ENCODE results near the gene RFX7. TPM values are rescaled to one million over a fixed set of nuclear protein-coding genes. Genes with fewer than 3 reads are reported as not detected.

RFX7 gene
- total and polyA plus RNA-seq, 2 of the 8 experiments (the other 6 are each of a cell fraction or from before 2014, with no cell fraction given): 10.4 to 40.9 TPM

DNA sequence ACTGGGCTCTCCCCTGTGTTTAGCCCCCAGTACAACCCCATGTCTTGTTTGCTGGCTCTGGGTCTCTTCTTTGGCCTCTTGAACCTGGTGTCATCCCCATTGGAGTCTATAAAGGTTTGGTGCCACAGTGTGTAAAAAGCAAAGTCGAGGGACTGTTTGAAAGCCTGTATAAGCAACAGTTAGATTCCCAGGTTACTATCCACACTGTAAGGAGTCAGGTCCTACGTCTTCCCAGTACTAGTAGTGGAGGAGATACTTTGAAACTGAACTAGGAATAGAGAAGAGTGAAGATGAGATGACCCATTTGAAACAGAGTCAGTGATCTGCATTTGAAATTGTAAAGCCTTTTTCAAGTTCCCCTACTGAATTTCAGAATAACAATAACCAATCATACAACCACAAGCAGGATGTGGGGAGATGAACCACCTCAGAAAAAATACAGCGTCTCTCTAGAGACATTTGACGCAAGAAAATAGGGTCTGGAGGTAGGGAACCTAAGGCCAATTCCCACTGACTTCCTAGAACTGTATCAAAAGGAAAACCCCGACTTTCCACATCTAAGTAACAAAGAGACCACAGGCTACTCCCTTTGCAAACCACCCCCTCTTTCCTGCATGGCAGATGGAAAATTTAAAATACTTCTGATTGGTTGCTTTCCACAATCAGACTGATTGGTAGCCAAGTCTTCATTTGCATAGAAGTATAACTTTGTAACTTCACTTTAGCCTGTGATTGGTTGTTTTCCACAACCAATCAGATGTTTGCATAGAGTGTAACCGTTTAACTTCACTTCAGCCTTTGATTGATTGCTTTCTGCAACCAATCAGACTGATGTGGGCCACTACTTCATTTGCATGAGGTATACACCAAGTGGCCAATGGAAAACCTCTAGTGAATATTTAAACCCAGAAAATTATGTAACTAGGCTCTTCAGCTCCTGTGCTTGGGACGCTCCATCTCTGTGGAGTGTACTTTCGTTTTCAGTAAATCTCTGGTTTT, 200.4 kb downstream of the RFX7 start:
- Histone ChIP-seq H3K79me1 (ENCODE audit: low read depth, low read length) (no peaks in the 10 kb centered on the region), H2AFZ (ENCODE audit: low read length) (peak overlapping the region; percentile 55; the same call in 1 of the 2 replicates), H2BK12ac (ENCODE audit: low read depth, low read length) (0 out of 2 replicates have a peak overlapping the region, but pooled peaks have one; percentile 22), H3K23ac (ENCODE audit: insufficient read length) (no peak overlapping the region), H3K36me3 (ENCODE audit: control insufficient read depth in 2 of 4, insufficient read depth in 4 of 4, low read length in 3 of 4) (no peaks in the 10 kb centered on the region), H2BK5ac (ENCODE audit: low read depth, low read length) (no peak overlapping the region; the same call in 1 of the 2 replicates), H3K14ac (ENCODE audit: insufficient read length) (no peak overlapping the region), H4K20me1 (replicated peaks in 1 of 2; ENCODE audit: control insufficient read depth in 1 of 2, insufficient read depth in 2 of 2, low read length in 2 of 2) (no peaks in the 10 kb centered on the region), H2BK120ac (replicated peaks; ENCODE audit: low read depth, low read length) (no peak overlapping the region), H3K9ac (replicated peaks in 1 of 4; ENCODE audit: extremely low read depth in 1 of 4, low read depth in 3 of 4, low read length in 3 of 4) (no peak overlapping the region), H3K18ac (ENCODE audit: extremely low read depth, low read length) (no peak overlapping the region), H3K27ac (ENCODE audit: low read depth, low read length) (no peak overlapping the region), H3K9me3 (ENCODE audit: insufficient read depth in 2 of 2, low read depth in 1 of 2, low read length in 1 of 2) (no peaks in the 10 kb centered on the region), H4K8ac (ENCODE audit: extremely low read depth, insufficient read depth, low read length) (no peak overlapping the region), H3K4me2 (ENCODE audit: insufficient read depth in 1 of 2, low read depth in 2 of 2, low read length in 2 of 2) (no peak overlapping the region), H3K27me3 (replicated peaks in 1 of 4; ENCODE audit: control insufficient read depth in 3 of 4, extremely low read depth in 1 of 4, insufficient read depth in 3 of 4, low read length in 3 of 4) (no peaks in the 10 kb centered on the region), H2BK15ac (ENCODE audit: low read length) (no peak overlapping the region), H4K5ac (ENCODE audit: insufficient read length, low read depth, low read length) (no peak overlapping the region), H3K4me3 (ENCODE audit: extremely low read depth in 1 of 4, insufficient read depth in 2 of 4, low read depth in 3 of 4, low read length in 4 of 4) (no peak overlapping the region), H3K4ac (replicated peaks; ENCODE audit: insufficient read length, low read depth, low read length) (no peak overlapping the region), H4K91ac (replicated peaks; ENCODE audit: insufficient read length, low read length) (no peak overlapping the region), H3K56ac (replicated peaks; ENCODE audit: insufficient read length, low read depth, low read length) (no peak overlapping the region), H3K4me1 (replicated peaks in 1 of 4; ENCODE audit: control insufficient read depth in 3 of 4, insufficient read depth in 4 of 4, low read length in 3 of 4) (peaks cover 0 to 5% (median 2%) of the 10 kb centered on the region in 4 experiments; a peak in 4 of 7 replicates), H3K79me2 (ENCODE audit: control insufficient read depth in 1 of 2, insufficient read depth in 2 of 2, low read length in 2 of 2) (no peaks in the 10 kb centered on the region), H2AK5ac (ENCODE audit: low read depth, low read length) (no peak overlapping the region), H2BK20ac (ENCODE audit: low read length) (no peak overlapping the region), H3K23me2 (ENCODE audit: low read depth, low read length) (no peaks in the 10 kb centered on the region)
- POLR2A ChIA-PET (ENCODE audit: partially characterized antibody): interaction anchor here (0.5 kb wide), 1 partner anchor 25 kb away, joined by 3 read pairs; no protein-coding TSS in a partner anchor
- DNase-seq (ENCODE audit: low read depth in 1 of 2, low spot score in 2 of 2): no peak
- TF ChIP-seq FOSL1 (IDR thresholded peaks at IDR 0.05; ENCODE audit: insufficient read depth, low read depth, low read length) (no peak), HDAC2 (IDR thresholded peaks at IDR 0.05; ENCODE audit: borderline replicate concordance in 1 of 2, low read depth in 2 of 2, low read length in 2 of 2) (no peak), ASH2L (IDR thresholded peaks at IDR 0.05; ENCODE audit: low read length) (no peak), SP1 (IDR thresholded peaks at IDR 0.05; ENCODE audit: low read depth, low read length) (0 out of 2 replicates have a peak, but pooled peaks have one; percentile 29), EZH2 (IDR thresholded peaks at IDR 0.05; ENCODE audit: low read depth, low read length, severe bottlenecking) (no peak)
- TF ChIP-seq, protein P1, sequence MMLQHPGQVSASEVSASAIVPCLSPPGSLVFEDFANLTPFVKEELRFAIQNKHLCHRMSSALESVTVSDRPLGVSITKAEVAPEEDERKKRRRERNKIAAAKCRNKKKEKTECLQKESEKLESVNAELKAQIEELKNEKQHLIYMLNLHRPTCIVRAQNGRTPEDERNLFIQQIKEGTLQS (IDR thresholded peaks at IDR 0.05; ENCODE audit: insufficient read depth, low read depth, low read length): no peak
- FAIRE-seq: no peak
- CTCF ChIA-PET (ENCODE audit: partially characterized antibody): interaction anchor here (0.6 to 3.2 kb wide), 6 partner anchors 9 to 125 kb away, joined by 3 to 18 read pairs (median 4); no protein-coding TSS in a partner anchor
- 87% methylated on average over 7 of the region's 8 CpGs; no CpG with 5 or more reads in 1 of the 2 experiments for WGBS, 2 experiments (ENCODE audit: extremely low coverage in 1 of 2, insufficient coverage in 1 of 2, insufficient read length in 1 of 2, insufficient replicate concordance in 2 of 2, low coverage in 1 of 2, low lambda C conversion rate in 2 of 2, missing lambda C conversion rate in 1 of 2)

Measured in H1 (cell line).